GM13976 (cell line): ENCODE results near the gene TBC1D7.

Source experiments
- DNase-seq: peaks from one replicate; pipeline ENCODE4 v3.0.0; 2012; ENCODE audit warnings: low spot score
- CTCF ChIP-seq: IDR thresholded peaks from 2 replicates; pipeline ENCODE4 v1.5.1; 2012; ENCODE audit warnings: borderline replicate concordance, mild to moderate bottlenecking; ENCODE audit not compliant: insufficient read depth; ENCODE audit errors: extremely low read depth, missing control alignments, control extremely low read depth
- in situ Hi-C: fragments of 300-500 bp; cut with MboI; formaldehyde crosslinking; loops from one replicate; pipeline ENCODE4 v1.12.0; 2022; ENCODE audit warnings: low sequenced_read_pairs, mixed read lengths, inconsistent platforms; ENCODE audit not compliant: unreplicated experiment

TBC1D7 gene

DNA sequence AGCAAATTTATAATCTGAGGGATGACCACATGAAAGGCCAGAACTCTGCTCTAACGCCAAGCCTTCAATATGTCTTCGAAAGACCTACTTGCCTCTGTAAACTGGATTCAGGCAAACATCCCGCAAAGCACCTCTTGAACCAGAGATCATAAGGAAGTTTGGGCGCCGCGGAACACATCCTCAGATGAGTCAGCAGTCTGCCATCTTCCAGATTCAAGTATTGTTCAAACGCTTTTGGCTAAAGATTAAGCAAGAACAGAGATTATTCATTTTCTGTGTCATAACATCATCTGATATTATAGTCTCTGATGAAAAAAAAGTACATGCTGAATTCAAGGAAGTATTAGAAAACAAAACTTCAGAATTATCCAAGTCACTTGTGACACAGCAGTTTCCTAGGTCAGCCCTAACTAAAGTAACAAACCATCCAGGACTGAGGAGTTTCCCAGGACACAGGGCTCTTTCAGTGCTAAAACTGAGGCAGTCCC is 20.8 kb downstream of the TBC1D7 start:
- in situ Hi-C loops = no loop called here
- DNase-seq = no peak
- no peak for TF ChIP-seq CTCF

DNA sequence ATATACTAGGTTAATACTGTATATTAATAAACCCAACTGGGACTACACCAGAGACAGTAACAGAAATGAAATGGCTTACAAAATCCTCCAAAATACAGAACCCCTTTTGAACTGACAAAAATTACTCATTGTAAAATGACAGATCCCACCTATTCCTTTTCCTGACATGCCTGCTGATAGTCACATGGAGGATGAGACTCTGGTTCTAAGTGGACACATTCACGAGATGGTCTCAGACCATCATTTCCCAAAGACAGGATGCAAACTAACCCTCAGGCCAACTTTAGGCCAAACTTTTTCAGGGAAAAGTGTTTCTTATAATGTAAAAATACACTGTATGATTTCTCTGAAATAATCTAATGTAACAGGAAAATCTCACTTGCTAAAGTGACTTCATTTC is 22.5 kb downstream of the TBC1D7 start:
- no peak for DNase-seq
- in situ Hi-C loops = no loop called here

GRCh38 chr6:13305288-13305687 is 23.0 kb downstream of the TBC1D7 start:
- TF ChIP-seq CTCF = no peak
- in situ Hi-C loops = no loop called here

More for the DNA sequence above, 22.5 kb downstream of the TBC1D7 start:
- TF ChIP-seq CTCF = no peak

GRCh38 chr6:13304580-13305260 is 23.6 kb downstream of the TBC1D7 start:
- in situ Hi-C loops = no loop called here
- no peak for TF ChIP-seq CTCF
- peak; percentile 55 for DNase-seq

More at GRCh38 chr6:13305288-13305687, 23.0 kb downstream of the TBC1D7 start:
- no peak for DNase-seq

DNA sequence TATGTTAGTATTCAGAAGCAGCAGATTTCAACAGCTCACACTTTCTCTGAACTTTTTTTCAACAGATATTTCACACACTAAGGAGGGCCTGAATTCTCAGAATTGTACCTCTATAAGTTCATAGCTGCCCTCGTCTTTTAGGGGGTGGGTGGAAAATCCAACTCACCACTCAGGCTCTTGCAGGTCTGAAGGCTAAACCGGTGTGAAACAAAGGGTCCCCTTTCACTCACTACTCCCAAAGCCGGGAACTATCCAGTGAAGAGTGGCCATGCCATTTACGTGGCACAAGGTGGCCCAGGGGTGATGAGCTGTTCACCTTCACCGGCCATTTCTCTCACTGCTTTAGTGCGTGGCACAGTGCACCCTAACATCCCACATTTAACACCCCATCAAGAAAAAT is 24.2 kb downstream of the TBC1D7 start:
- TF ChIP-seq CTCF = no peak
- DNase-seq = no peak
- in situ Hi-C loops = no loop called here

GRCh38 chr6:13303668-13304017 is 24.7 kb downstream of the TBC1D7 start:
- DNase-seq = peak; percentile 74

More at GRCh38 chr6:13303668-13304017, 24.7 kb downstream of the TBC1D7 start:
- in situ Hi-C loops = no loop called here
- TF ChIP-seq CTCF = no peak
